Vagina (tissue), 2 donors: ENCODE data around the gene DGCR2. TPM values are rescaled to one million over a fixed set of nuclear protein-coding genes. Genes with fewer than 3 reads are reported as not detected.

ENCODE experiments used
- DNase-seq, 2 donors: peaks; one replicate each; pipeline ENCODE4 v3.0.0-alpha.2; 2017; ENCODE audit errors: extremely low spot score in 2 of 2
- H3K27ac ChIP-seq: fragments of 200-600 bp; sonication (generic); one replicate; pipeline ENCODE4 v1.5.1; 2019
- H3K27me3 ChIP-seq: fragments of 200-600 bp; sonication (generic); one replicate; pipeline ENCODE4 v1.5.1; 2019
- H3K36me3 ChIP-seq, 2 donors: fragments of 200-600 bp; sonication (generic); one replicate each; pipeline ENCODE4 v1.5.1; 2017 to 2019
- H3K4me1 ChIP-seq: fragments of 200-600 bp; sonication (generic); one replicate; pipeline ENCODE4 v1.5.1; 2019
- H3K4me3 ChIP-seq, 2 donors: fragments of 200-600 bp; sonication (generic); 1 replicate in 1 of 2; 2 replicates in 1 of 2; pipeline ENCODE4 v1.5.1; 2016 to 2019
- H3K9me3 ChIP-seq: fragments of 200-600 bp; sonication (generic); one replicate; pipeline ENCODE4 v1.5.1; 2019
- CTCF ChIP-seq, 3 experiments: fragments of 450-650 bp in 2 of 3; fragments of 200-600 bp in 1 of 3; sonication (generic) in 1 of 3; IDR thresholded peaks; one replicate each; pipeline ENCODE4 v1.5.1; 2017 to 2019; ENCODE audit warnings: antibody characterized with exemption in 3 of 3, mild to moderate bottlenecking in 2 of 3, moderate library complexity in 2 of 3
- POLR2A ChIP-seq, 2 donors: fragments of 450-650 bp; IDR thresholded peaks; one replicate each; pipeline ENCODE4 v1.6.1; 2017; ENCODE audit warnings: antibody characterized with exemption in 2 of 2, mild to moderate bottlenecking in 2 of 2, moderate library complexity in 2 of 2
- POLR2AphosphoS5 ChIP-seq, 2 donors: sonication (generic); formaldehyde crosslinking; IDR thresholded peaks; one replicate each; pipeline ENCODE4 v1.9.0; 2017; ENCODE audit warnings: antibody characterized with exemption in 2 of 2, mild to moderate bottlenecking in 2 of 2, low read depth in 1 of 2; ENCODE audit not compliant: insufficient read depth in 1 of 2
- intact Hi-C: fragments of 100-400 bp; cut with DNase I; formaldehyde crosslinking; loops from one replicate; pipeline ENCODE4 v1.15.1; 2023
- total RNA-seq: library from RNA; depleted of rRNA; stranded (reverse); fragments of >200 nt; gene quantifications from one replicate; pipeline ENCODE4 v1.2.3, GENCODE V29; 2016

The DGCR2 gene
- total RNA-seq, 1 donor from 2014 or later: 66.3 TPM

- Histone ChIP-seq H3K27me3 (no peaks in the 10 kb centered on the region), H3K9me3 (no peaks in the 10 kb centered on the region), H3K4me1 (peaks cover 43% of the 10 kb centered on the region), H3K36me3 (no peaks in the 10 kb centered on the region), H3K4me3 (no peak overlapping the region), H3K27ac (no peak overlapping the region)
- no peak for DNase-seq
- intact Hi-C loops: no loop called here
- no peak for TF ChIP-seq POLR2A (IDR thresholded peaks at IDR 0.05)
- no peak for TF ChIP-seq POLR2AphosphoS5 (IDR thresholded peaks at IDR 0.05; ENCODE audit: insufficient read depth in 1 of 2, low read depth in 1 of 2)
- no peak for TF ChIP-seq CTCF (IDR thresholded peaks at IDR 0.05)
These were observed 3.5 kb upstream of the DGCR2 start for GRCh38 chr22:19125474-19126308.

GRCh38 chr22:19125011-19125410, 2.8 kb upstream of the DGCR2 start:
- intact Hi-C loops: no loop called here
- Histone ChIP-seq H3K4me3 (no peak overlapping the region), H3K27me3 (no peaks in the 10 kb centered on the region), H3K27ac (no peak overlapping the region), H3K36me3 (no peaks in the 10 kb centered on the region), H3K9me3 (no peaks in the 10 kb centered on the region), H3K4me1 (peaks cover 45% of the 10 kb centered on the region)
- no peak for DNase-seq
- no peak for TF ChIP-seq CTCF (IDR thresholded peaks at IDR 0.05)
- no peak for TF ChIP-seq POLR2A (IDR thresholded peaks at IDR 0.05)
- no peak for TF ChIP-seq POLR2AphosphoS5 (IDR thresholded peaks at IDR 0.05; ENCODE audit: insufficient read depth in 1 of 2, low read depth in 1 of 2)

- no peak overlapping the region for H3K4me3 ChIP-seq
- H3K27me3 ChIP-seq: no peaks in the 10 kb centered on the region
- no peak for DNase-seq
- no peaks in the 10 kb centered on the region for H3K9me3 ChIP-seq
- no peaks in the 10 kb centered on the region for H3K36me3 ChIP-seq
- H3K27ac ChIP-seq: no peak overlapping the region
- TF ChIP-seq POLR2A (IDR thresholded peaks at IDR 0.05): no peak
- no peak for TF ChIP-seq CTCF (IDR thresholded peaks at IDR 0.05)
- TF ChIP-seq POLR2AphosphoS5 (IDR thresholded peaks at IDR 0.05; ENCODE audit: insufficient read depth in 1 of 2, low read depth in 1 of 2): no peak
- intact Hi-C loops: no loop called here
- peaks cover 48% of the 10 kb centered on the region for H3K4me1 ChIP-seq
These were observed 2.2 kb upstream of the DGCR2 start for GRCh38 chr22:19124377-19124776.

- Histone ChIP-seq H3K27ac (no peak overlapping the region), H3K4me3 (no peak overlapping the region), H3K4me1 (peaks cover 50% of the 10 kb centered on the region), H3K36me3 (no peaks in the 10 kb centered on the region), H3K9me3 (no peaks in the 10 kb centered on the region), H3K27me3 (no peaks in the 10 kb centered on the region)
- intact Hi-C loops: no loop called here
- no peak for TF ChIP-seq POLR2AphosphoS5 (IDR thresholded peaks at IDR 0.05; ENCODE audit: insufficient read depth in 1 of 2, low read depth in 1 of 2)
- no peak for TF ChIP-seq CTCF (IDR thresholded peaks at IDR 0.05)
- TF ChIP-seq POLR2A (IDR thresholded peaks at IDR 0.05): no peak
- no peak for DNase-seq
These were observed 1.7 kb upstream of the DGCR2 start for GRCh38 chr22:19123936-19124335.
